ENCODE measurements around the gene CACHD1. TPM values are rescaled to one million over a fixed set of nuclear protein-coding genes. Genes with fewer than 3 reads are reported as not detected.

CACHD1 gene
- total and polyA plus RNA-seq, 2 of the 8 experiments (the other 6 are each of a cell fraction or from before 2014, with no cell fraction given) = 22.2 to 42.5 TPM

DNA sequence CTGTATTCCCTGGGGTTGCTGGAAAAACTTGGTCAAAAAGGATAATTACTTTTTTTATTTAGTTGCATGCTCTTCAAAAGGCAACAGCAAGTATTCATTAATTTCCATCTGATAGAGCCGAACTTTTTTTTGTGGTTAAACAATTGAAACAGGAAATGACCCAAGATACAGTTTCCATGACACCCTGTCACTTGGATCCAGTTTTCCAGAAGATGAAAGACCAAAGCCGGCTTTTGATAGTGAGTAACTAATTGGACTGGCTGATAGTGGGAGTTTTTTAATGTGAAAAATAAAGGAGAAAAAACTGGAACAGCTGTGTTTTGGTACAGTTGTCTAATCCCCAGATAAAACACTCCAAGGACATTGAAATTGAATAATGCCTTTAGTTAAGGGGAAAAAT, 33.0 kb downstream of the CACHD1 start (continued):
- TF ChIP-seq, protein P1, sequence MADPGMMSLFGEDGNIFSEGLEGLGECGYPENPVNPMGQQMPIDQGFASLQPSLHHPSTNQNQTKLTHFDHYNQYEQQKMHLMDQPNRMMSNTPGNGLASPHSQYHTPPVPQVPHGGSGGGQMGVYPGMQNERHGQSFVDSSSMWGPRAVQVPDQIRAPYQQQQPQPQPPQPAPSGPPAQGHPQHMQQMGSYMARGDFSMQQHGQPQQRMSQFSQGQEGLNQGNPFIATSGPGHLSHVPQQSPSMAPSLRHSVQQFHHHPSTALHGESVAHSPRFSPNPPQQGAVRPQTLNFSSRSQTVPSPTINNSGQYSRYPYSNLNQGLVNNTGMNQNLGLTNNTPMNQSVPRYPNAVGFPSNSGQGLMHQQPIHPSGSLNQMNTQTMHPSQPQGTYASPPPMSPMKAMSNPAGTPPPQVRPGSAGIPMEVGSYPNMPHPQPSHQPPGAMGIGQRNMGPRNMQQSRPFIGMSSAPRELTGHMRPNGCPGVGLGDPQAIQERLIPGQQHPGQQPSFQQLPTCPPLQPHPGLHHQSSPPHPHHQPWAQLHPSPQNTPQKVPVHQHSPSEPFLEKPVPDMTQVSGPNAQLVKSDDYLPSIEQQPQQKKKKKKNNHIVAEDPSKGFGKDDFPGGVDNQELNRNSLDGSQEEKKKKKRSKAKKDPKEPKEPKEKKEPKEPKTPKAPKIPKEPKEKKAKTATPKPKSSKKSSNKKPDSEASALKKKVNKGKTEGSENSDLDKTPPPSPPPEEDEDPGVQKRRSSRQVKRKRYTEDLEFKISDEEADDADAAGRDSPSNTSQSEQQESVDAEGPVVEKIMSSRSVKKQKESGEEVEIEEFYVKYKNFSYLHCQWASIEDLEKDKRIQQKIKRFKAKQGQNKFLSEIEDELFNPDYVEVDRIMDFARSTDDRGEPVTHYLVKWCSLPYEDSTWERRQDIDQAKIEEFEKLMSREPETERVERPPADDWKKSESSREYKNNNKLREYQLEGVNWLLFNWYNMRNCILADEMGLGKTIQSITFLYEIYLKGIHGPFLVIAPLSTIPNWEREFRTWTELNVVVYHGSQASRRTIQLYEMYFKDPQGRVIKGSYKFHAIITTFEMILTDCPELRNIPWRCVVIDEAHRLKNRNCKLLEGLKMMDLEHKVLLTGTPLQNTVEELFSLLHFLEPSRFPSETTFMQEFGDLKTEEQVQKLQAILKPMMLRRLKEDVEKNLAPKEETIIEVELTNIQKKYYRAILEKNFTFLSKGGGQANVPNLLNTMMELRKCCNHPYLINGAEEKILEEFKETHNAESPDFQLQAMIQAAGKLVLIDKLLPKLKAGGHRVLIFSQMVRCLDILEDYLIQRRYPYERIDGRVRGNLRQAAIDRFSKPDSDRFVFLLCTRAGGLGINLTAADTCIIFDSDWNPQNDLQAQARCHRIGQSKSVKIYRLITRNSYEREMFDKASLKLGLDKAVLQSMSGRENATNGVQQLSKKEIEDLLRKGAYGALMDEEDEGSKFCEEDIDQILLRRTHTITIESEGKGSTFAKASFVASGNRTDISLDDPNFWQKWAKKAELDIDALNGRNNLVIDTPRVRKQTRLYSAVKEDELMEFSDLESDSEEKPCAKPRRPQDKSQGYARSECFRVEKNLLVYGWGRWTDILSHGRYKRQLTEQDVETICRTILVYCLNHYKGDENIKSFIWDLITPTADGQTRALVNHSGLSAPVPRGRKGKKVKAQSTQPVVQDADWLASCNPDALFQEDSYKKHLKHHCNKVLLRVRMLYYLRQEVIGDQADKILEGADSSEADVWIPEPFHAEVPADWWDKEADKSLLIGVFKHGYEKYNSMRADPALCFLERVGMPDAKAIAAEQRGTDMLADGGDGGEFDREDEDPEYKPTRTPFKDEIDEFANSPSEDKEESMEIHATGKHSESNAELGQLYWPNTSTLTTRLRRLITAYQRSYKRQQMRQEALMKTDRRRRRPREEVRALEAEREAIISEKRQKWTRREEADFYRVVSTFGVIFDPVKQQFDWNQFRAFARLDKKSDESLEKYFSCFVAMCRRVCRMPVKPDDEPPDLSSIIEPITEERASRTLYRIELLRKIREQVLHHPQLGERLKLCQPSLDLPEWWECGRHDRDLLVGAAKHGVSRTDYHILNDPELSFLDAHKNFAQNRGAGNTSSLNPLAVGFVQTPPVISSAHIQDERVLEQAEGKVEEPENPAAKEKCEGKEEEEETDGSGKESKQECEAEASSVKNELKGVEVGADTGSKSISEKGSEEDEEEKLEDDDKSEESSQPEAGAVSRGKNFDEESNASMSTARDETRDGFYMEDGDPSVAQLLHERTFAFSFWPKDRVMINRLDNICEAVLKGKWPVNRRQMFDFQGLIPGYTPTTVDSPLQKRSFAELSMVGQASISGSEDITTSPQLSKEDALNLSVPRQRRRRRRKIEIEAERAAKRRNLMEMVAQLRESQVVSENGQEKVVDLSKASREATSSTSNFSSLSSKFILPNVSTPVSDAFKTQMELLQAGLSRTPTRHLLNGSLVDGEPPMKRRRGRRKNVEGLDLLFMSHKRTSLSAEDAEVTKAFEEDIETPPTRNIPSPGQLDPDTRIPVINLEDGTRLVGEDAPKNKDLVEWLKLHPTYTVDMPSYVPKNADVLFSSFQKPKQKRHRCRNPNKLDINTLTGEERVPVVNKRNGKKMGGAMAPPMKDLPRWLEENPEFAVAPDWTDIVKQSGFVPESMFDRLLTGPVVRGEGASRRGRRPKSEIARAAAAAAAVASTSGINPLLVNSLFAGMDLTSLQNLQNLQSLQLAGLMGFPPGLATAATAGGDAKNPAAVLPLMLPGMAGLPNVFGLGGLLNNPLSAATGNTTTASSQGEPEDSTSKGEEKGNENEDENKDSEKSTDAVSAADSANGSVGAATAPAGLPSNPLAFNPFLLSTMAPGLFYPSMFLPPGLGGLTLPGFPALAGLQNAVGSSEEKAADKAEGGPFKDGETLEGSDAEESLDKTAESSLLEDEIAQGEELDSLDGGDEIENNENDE (IDR thresholded peaks at IDR 0.05; ENCODE audit: insufficient replicate concordance, low read length) = no peak
- TF ChIP-seq PHF8 (conservative IDR thresholded peaks at IDR 0.05; ENCODE audit: low read depth, low read length) (no peak), SRF (IDR thresholded peaks at IDR 0.05; ENCODE audit: low read depth, low read length) (no peak), RAD21 (IDR thresholded peaks at IDR 0.05 in 1 of 2, conservative IDR thresholded peaks at IDR 0.05 in 1 of 2; ENCODE audit: low read depth in 2 of 2, low read length in 2 of 2) (no peak), RFX5 (IDR thresholded peaks at IDR 0.05; ENCODE audit: borderline replicate concordance, low read depth, low read length) (no peak), HDAC6 (IDR thresholded peaks at IDR 0.05; ENCODE audit: low read depth, low read length) (no peak), ATF2 (IDR thresholded peaks at IDR 0.05; ENCODE audit: low read length) (no peak)
- TF ChIP-seq, protein P2, sequence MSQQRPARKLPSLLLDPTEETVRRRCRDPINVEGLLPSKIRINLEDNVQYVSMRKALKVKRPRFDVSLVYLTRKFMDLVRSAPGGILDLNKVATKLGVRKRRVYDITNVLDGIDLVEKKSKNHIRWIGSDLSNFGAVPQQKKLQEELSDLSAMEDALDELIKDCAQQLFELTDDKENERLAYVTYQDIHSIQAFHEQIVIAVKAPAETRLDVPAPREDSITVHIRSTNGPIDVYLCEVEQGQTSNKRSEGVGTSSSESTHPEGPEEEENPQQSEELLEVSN (IDR thresholded peaks at IDR 0.05) = no peak

Data from H1 (cell line).